Mesodermal cell (in vitro differentiated cells): Measurements from ENCODE around the gene TLCD1.

ENCODE experiments used
- H3K27ac ChIP-seq: 2 replicates; pipeline ENCODE4 v1.7.0; 2013; ENCODE audit warnings: mild to moderate bottlenecking, low read depth, low read length, moderate library complexity; ENCODE audit not compliant: severe bottlenecking
- H3K36me3 ChIP-seq: 2 replicates; pipeline ENCODE4 v1.7.1; 2013; ENCODE audit warnings: mild to moderate bottlenecking, low read length, moderate library complexity; ENCODE audit not compliant: control insufficient read depth, insufficient read depth
- H3K4me1 ChIP-seq: one replicate; pipeline ENCODE4 v1.7.1; 2013; ENCODE audit warnings: mild to moderate bottlenecking, low read length; ENCODE audit not compliant: insufficient read depth, control insufficient read depth, poor library complexity, severe bottlenecking
- H3K4me3 ChIP-seq: 2 replicates; pipeline ENCODE4 v1.7.0; 2013; ENCODE audit warnings: low read length, control low read depth, mild to moderate bottlenecking; ENCODE audit not compliant: insufficient read depth, poor library complexity, severe bottlenecking; ENCODE audit errors: extremely low read depth
- H3K9me3 ChIP-seq: 2 replicates; pipeline ENCODE4 v1.7.1; 2013; ENCODE audit warnings: mild to moderate bottlenecking, low read length, moderate library complexity; ENCODE audit not compliant: control insufficient read depth
- WGBS, 2 experiments: methylation state at CpG; one replicate each; pipeline ENCODE4 v1.1.5; 2013; ENCODE audit warnings: missing lambda C conversion rate in 2 of 2; ENCODE audit not compliant: insufficient coverage in 2 of 2; 5-methylcytosine and 5-hydroxymethylcytosine counted together

Gene TLCD1

GRCh38 chr17:28756049-28756804 lies 30.2 kb upstream of the TLCD1 start:
- peaks cover 10% of the 10 kb centered on the region for H3K4me1 ChIP-seq
- WGBS, 2 experiments = 89 to 93% methylated on average over 2 to 3 of the region's 5 CpGs
- peaks cover 67% of the 10 kb centered on the region for H3K36me3 ChIP-seq

GRCh38 chr17:28755486-28755885 lies 29.5 kb upstream of the TLCD1 start:
- peaks cover 74% of the 10 kb centered on the region for H3K36me3 ChIP-seq
- H3K4me3 ChIP-seq = no peak overlapping the region
- no peak overlapping the region for H3K27ac ChIP-seq
- WGBS, 2 experiments = 82 to 92% methylated on average over 3 to 5 of the region's 7 CpGs
- peaks cover 10% of the 10 kb centered on the region for H3K4me1 ChIP-seq
- H3K9me3 ChIP-seq = no peaks in the 10 kb centered on the region

More at GRCh38 chr17:28756049-28756804, 30.2 kb upstream of the TLCD1 start:
- H3K27ac ChIP-seq = no peak overlapping the region
- H3K9me3 ChIP-seq = no peaks in the 10 kb centered on the region
- H3K4me3 ChIP-seq = no peak overlapping the region

GRCh38 chr17:28751600-28752366 lies 25.8 kb upstream of the TLCD1 start:
- Histone ChIP-seq H3K4me3 (no peak overlapping the region), H3K4me1 (peaks cover 17% of the 10 kb centered on the region), H3K9me3 (no peaks in the 10 kb centered on the region), H3K27ac (no peak overlapping the region), H3K36me3 (peaks cover 72% of the 10 kb centered on the region)
- WGBS, 2 experiments = 96 to 97% methylated on average over 8 to 9 of the region's 10 CpGs

- Histone ChIP-seq H3K9me3 (no peaks in the 10 kb centered on the region), H3K36me3 (peaks cover 78% of the 10 kb centered on the region), H3K27ac (no peak overlapping the region), H3K4me3 (no peak overlapping the region), H3K4me1 (peaks cover 23% of the 10 kb centered on the region)
- 55 to 62% methylated on average over 18 to 19 of the region's 20 CpGs for WGBS, 2 experiments
These were observed 24.4 kb upstream of the TLCD1 start for GRCh38 chr17:28750178-28751047.

GRCh38 chr17:28749516-28750177 lies 23.6 kb upstream of the TLCD1 start:
- 69 to 73% methylated on average over 7 to 9 of the region's 11 CpGs for WGBS, 2 experiments
- H3K4me1 ChIP-seq = peaks cover 19% of the 10 kb centered on the region
- no peak overlapping the region for H3K4me3 ChIP-seq
- H3K9me3 ChIP-seq = no peaks in the 10 kb centered on the region
- peaks cover 83% of the 10 kb centered on the region for H3K36me3 ChIP-seq
- no peak overlapping the region for H3K27ac ChIP-seq

- no peak overlapping the region for H3K4me3 ChIP-seq
- H3K36me3 ChIP-seq = peaks cover 79% of the 10 kb centered on the region
- WGBS, 2 experiments = 95 to 96% methylated on average over 17 to 18 of the region's 18 CpGs
- no peak overlapping the region for H3K27ac ChIP-seq
- no peaks in the 10 kb centered on the region for H3K9me3 ChIP-seq
- peaks cover 19% of the 10 kb centered on the region for H3K4me1 ChIP-seq
These were observed 23.0 kb upstream of the TLCD1 start for GRCh38 chr17:28748852-28749515.

GRCh38 chr17:28747801-28748750 lies 22.0 kb upstream of the TLCD1 start:
- Histone ChIP-seq H3K4me1 (peaks cover 19% of the 10 kb centered on the region), H3K36me3 (peaks cover 76% of the 10 kb centered on the region), H3K27ac (no peak overlapping the region), H3K9me3 (no peaks in the 10 kb centered on the region), H3K4me3 (no peak overlapping the region)
- WGBS, 2 experiments = 90 to 94% methylated on average over 14 to 17 of the region's 18 CpGs

- H3K36me3 ChIP-seq = peaks cover 71% of the 10 kb centered on the region
- H3K27ac ChIP-seq = peak overlapping the region; percentile 100
- H3K9me3 ChIP-seq = no peaks in the 10 kb centered on the region
- 90 to 96% methylated on average over 6 to 7 of the region's 7 CpGs for WGBS, 2 experiments
- no peak overlapping the region for H3K4me3 ChIP-seq
- H3K4me1 ChIP-seq = peaks cover 20% of the 10 kb centered on the region
These were observed 21.1 kb upstream of the TLCD1 start for GRCh38 chr17:28747051-28747691.

- H3K4me1 ChIP-seq = peaks cover 23% of the 10 kb centered on the region
- H3K9me3 ChIP-seq = no peaks in the 10 kb centered on the region
- peaks cover 66% of the 10 kb centered on the region for H3K36me3 ChIP-seq
- peak overlapping the region; percentile 98 for H3K4me3 ChIP-seq
- WGBS, 2 experiments = 74 to 80% methylated on average over 1 to 2 of the region's 5 CpGs
- peak overlapping the region; percentile 100 for H3K27ac ChIP-seq
These were observed 20.6 kb upstream of the TLCD1 start for GRCh38 chr17:28746611-28747050.
